ENCODE measurements around the gene CHTOP. TPM values are rescaled to one million over a fixed set of nuclear protein-coding genes. Genes with fewer than 3 reads are reported as not detected.

Gene CHTOP
- total and polyA plus RNA-seq, 2 of the 13 experiments (the other 11 are each of a cell fraction or from before 2014, with no cell fraction given) = 38.0 to 51.9 TPM

- intact Hi-C loops (cut with micrococcal nuclease; ENCODE audit: unreplicated experiment) (no loop called here), in situ Hi-C loops (cut with HindIII; ENCODE audit: extremely low pct_ligation_motif_present, low pct_unique_long_range_greater_than_20kb) (no loop called here)
- Histone ChIP-seq H3K9ac (ENCODE audit: insufficient read depth, low read depth, low read length) (no peak overlapping the region), H4K20me1 (ENCODE audit: insufficient read depth, low read length) (no peaks in the 10 kb centered on the region; the same call in 1 of the 2 replicates), H3K9me3 (ENCODE audit: low read length) (no peaks in the 10 kb centered on the region), H3K27ac (ENCODE audit: extremely low read length, insufficient read depth, low read length) (no peak overlapping the region), H3K27me3 (ENCODE audit: control insufficient read depth in 1 of 2, insufficient read depth in 2 of 2, low read length in 2 of 2) (no peaks in the 10 kb centered on the region), H3K4me3 (replicated peaks in 1 of 3; ENCODE audit: insufficient read depth in 1 of 3, low read depth in 2 of 3, low read length in 3 of 3) (no peak overlapping the region), H3K79me2 (ENCODE audit: insufficient read depth, low read length) (peaks cover 6% of the 10 kb centered on the region), H3K4me1 (ENCODE audit: insufficient read depth, low read length) (peaks cover 15% of the 10 kb centered on the region), H2AFZ (ENCODE audit: low read length) (no peak overlapping the region), H3K4me2 (ENCODE audit: low read depth, low read length) (no peak overlapping the region), H3K36me3 (replicated peaks in 1 of 2; ENCODE audit: control insufficient read depth in 1 of 2, insufficient read depth in 2 of 2, low read length in 2 of 2) (peaks cover 21 to 78% of the 10 kb centered on the region in 2 experiments)
- CTCF ChIA-PET (ENCODE audit: low intra/inter-chr PET ratio, low total read pairs) = no interaction called here
- TF ChIP-seq NFKB2 (CRISPR knock-in tag; IDR thresholded peaks at IDR 0.05; ENCODE audit: borderline replicate concordance) = no peak
- TF ChIP-seq TBX2 (CRISPR knock-in tag; IDR thresholded peaks at IDR 0.05; ENCODE audit: borderline replicate concordance) = no peak
- no peak for TF ChIP-seq TGIF2 (CRISPR knock-in tag; IDR thresholded peaks at IDR 0.05)
- TF ChIP-seq ZNF326 (CRISPR knock-in tag; IDR thresholded peaks at IDR 0.05; ENCODE audit: borderline replicate concordance) = no peak
- TF ChIP-seq KLF13 (CRISPR knock-in tag; IDR thresholded peaks at IDR 0.05) = no peak
- no peak for TF ChIP-seq KAT7 (CRISPR knock-in tag; IDR thresholded peaks at IDR 0.05; ENCODE audit: borderline replicate concordance)
- no peak for TF ChIP-seq SAFB2 (CRISPR knock-in tag; IDR thresholded peaks at IDR 0.05; ENCODE audit: borderline replicate concordance, low read depth)
- 0 out of 2 replicates have a peak, but pooled peaks have one; percentile 1 for TF ChIP-seq RBFOX2 (IDR thresholded peaks at IDR 0.05; ENCODE audit: low read depth, low read length)
- WGBS (ENCODE audit: low lambda C conversion rate) = 98% methylated on average over 11 of the region's 11 CpGs
- TSS peak; percentile 0 for BruUV-seq (replicated peaks)
- POLR2A ChIA-PET = interaction anchor here (0.9 to 4.2 kb wide), 9 partner anchors 9 to 133 kb away, joined by 3 to 40 read pairs (median 6); partner anchors contain the start of genes CHTOP, S100A1, S100A13 and S100A14
- FAIRE-seq (no peak), DNase-seq (ENCODE audit: low spot score) (no peak), ATAC-seq (no peak)
These were observed 9.2 kb downstream of the CHTOP start for GRCh38 chr1:153643100-153643499.

- CTCF ChIA-PET (ENCODE audit: low intra/inter-chr PET ratio, low total read pairs) = no interaction called here
- Histone ChIP-seq H3K4me3 (replicated peaks in 1 of 3; ENCODE audit: insufficient read depth in 1 of 3, low read depth in 2 of 3, low read length in 3 of 3) (no peak overlapping the region), H2AFZ (ENCODE audit: low read length) (no peak overlapping the region), H4K20me1 (ENCODE audit: insufficient read depth, low read length) (no peaks in the 10 kb centered on the region; the same call in 1 of the 2 replicates), H3K4me2 (ENCODE audit: low read depth, low read length) (no peak overlapping the region), H3K9me3 (ENCODE audit: low read length) (no peaks in the 10 kb centered on the region), H3K9ac (ENCODE audit: insufficient read depth, low read depth, low read length) (no peak overlapping the region), H3K36me3 (replicated peaks in 1 of 2; ENCODE audit: control insufficient read depth in 1 of 2, insufficient read depth in 2 of 2, low read length in 2 of 2) (peaks cover 21 to 71% of the 10 kb centered on the region in 2 experiments), H3K4me1 (ENCODE audit: insufficient read depth, low read length) (peaks cover 15% of the 10 kb centered on the region), H3K79me2 (ENCODE audit: insufficient read depth, low read length) (peaks cover 6% of the 10 kb centered on the region), H3K27ac (ENCODE audit: extremely low read length, insufficient read depth, low read length) (no peak overlapping the region), H3K27me3 (ENCODE audit: control insufficient read depth in 1 of 2, insufficient read depth in 2 of 2, low read length in 2 of 2) (no peaks in the 10 kb centered on the region)
- no TSS peak for BruUV-seq (replicated peaks)
- POLR2A ChIA-PET = interaction anchor here (0.9 to 4.2 kb wide), 8 partner anchors 9 to 132 kb away, joined by 3 to 40 read pairs (median 5); partner anchors contain the start of genes CHTOP, S100A1, S100A13 and S100A14
- DNase-seq (ENCODE audit: low spot score) (no peak), ATAC-seq (no peak), FAIRE-seq (no peak)
- intact Hi-C loops (cut with micrococcal nuclease; ENCODE audit: unreplicated experiment) = no loop called here
- in situ Hi-C loops (cut with HindIII; ENCODE audit: extremely low pct_ligation_motif_present, low pct_unique_long_range_greater_than_20kb) = no loop called here
- 0 out of 2 replicates have a peak, but pooled peaks have one; percentile 13 for TF ChIP-seq NR2F6 (IDR thresholded peaks at IDR 0.05)
- TF ChIP-seq NR2F6 (CRISPR knock-in tag; IDR thresholded peaks at IDR 0.05) = no peak
- TF ChIP-seq KMT2A (CRISPR knock-in tag; IDR thresholded peaks at IDR 0.05) = no peak
These were observed 9.9 kb downstream of the CHTOP start for GRCh38 chr1:153643816-153644215.

Data from HepG2 (cell line).